ENCODE results near the gene UBN1.

Gene UBN1

GRCh38 chr16:4799171-4799855 is 48.0 kb upstream of the UBN1 start:
- Histone ChIP-seq H3K27me3 (ENCODE audit: insufficient read depth, low read length, poor library complexity) (no peaks in the 10 kb centered on the region), H3K4me2 (ENCODE audit: insufficient read depth, low read length) (no peak overlapping the region), H3K4me1 (ENCODE audit: insufficient read depth, low read length) (peaks cover 24% of the 10 kb centered on the region), H3K4me3 (ENCODE audit: low read depth in 1 of 2, low read length in 2 of 2) (no peak overlapping the region), H3K9ac (ENCODE audit: low read depth, low read length) (no peak overlapping the region), H4K20me1 (ENCODE audit: insufficient read depth, low read length) (peaks cover 6% of the 10 kb centered on the region; the same call in 1 of the 2 replicates), H2AFZ (ENCODE audit: low read depth, low read length) (no peak overlapping the region), H3K9me3 (ENCODE audit: insufficient read depth, low read length, severe bottlenecking) (no peaks in the 10 kb centered on the region), H3K27ac (ENCODE audit: low read length) (no peak overlapping the region), H3K79me2 (ENCODE audit: insufficient read depth, low read length) (no peaks in the 10 kb centered on the region), H3K36me3 (ENCODE audit: insufficient read depth, low read length) (peaks cover 6% of the 10 kb centered on the region)
- no peak for ATAC-seq (ENCODE audit: insufficient read depth, low read depth)
- TF ChIP-seq EZH2 (IDR thresholded peaks at IDR 0.05; ENCODE audit: borderline replicate concordance, low read depth, low read length, severe bottlenecking) (no peak), CTCF (IDR thresholded peaks at IDR 0.05; ENCODE audit: borderline replicate concordance, extremely low read depth, low read length, poor library complexity, severe bottlenecking) (no peak)
- no peak for DNase-seq

- no peak overlapping the region for H3K27ac ChIP-seq (ENCODE audit: low read length)
- peaks cover 6% of the 10 kb centered on the region; the same call in 1 of the 2 replicates for H4K20me1 ChIP-seq (ENCODE audit: insufficient read depth, low read length)
- ATAC-seq (ENCODE audit: insufficient read depth, low read depth) (no peak), DNase-seq (no peak)
- no peaks in the 10 kb centered on the region for H3K27me3 ChIP-seq (ENCODE audit: insufficient read depth, low read length, poor library complexity)
- TF ChIP-seq CTCF (IDR thresholded peaks at IDR 0.05; ENCODE audit: borderline replicate concordance, extremely low read depth, low read length, poor library complexity, severe bottlenecking), result no peak
- no peak for TF ChIP-seq EZH2 (IDR thresholded peaks at IDR 0.05; ENCODE audit: borderline replicate concordance, low read depth, low read length, severe bottlenecking)
- H3K9ac ChIP-seq (ENCODE audit: low read depth, low read length), result no peak overlapping the region
- peaks cover 24% of the 10 kb centered on the region for H3K4me1 ChIP-seq (ENCODE audit: insufficient read depth, low read length)
- no peaks in the 10 kb centered on the region for H3K9me3 ChIP-seq (ENCODE audit: insufficient read depth, low read length, severe bottlenecking)
- no peak overlapping the region for H3K4me2 ChIP-seq (ENCODE audit: insufficient read depth, low read length)
- peaks cover 16% of the 10 kb centered on the region for H3K36me3 ChIP-seq (ENCODE audit: insufficient read depth, low read length)
- no peaks in the 10 kb centered on the region for H3K79me2 ChIP-seq (ENCODE audit: insufficient read depth, low read length)
- H3K4me3 ChIP-seq (ENCODE audit: low read depth in 1 of 2, low read length in 2 of 2), result no peak overlapping the region
- H2AFZ ChIP-seq (ENCODE audit: low read depth, low read length), result no peak overlapping the region
These were observed 46.8 kb upstream of the UBN1 start for GRCh38 chr16:4800290-4801041.

- no peak overlapping the region; the same call in 1 of the 2 replicates for H3K27ac ChIP-seq (ENCODE audit: low read length)
- H3K4me1 ChIP-seq (ENCODE audit: insufficient read depth, low read length), result peaks cover 24% of the 10 kb centered on the region
- no peaks in the 10 kb centered on the region for H3K9me3 ChIP-seq (ENCODE audit: insufficient read depth, low read length, severe bottlenecking)
- peaks cover 21% of the 10 kb centered on the region for H3K36me3 ChIP-seq (ENCODE audit: insufficient read depth, low read length)
- ATAC-seq (ENCODE audit: insufficient read depth, low read depth) (no peak), DNase-seq (no peak)
- peak overlapping the region; percentile 84; the same call in 1 of the 2 replicates for H2AFZ ChIP-seq (ENCODE audit: low read depth, low read length)
- H3K9ac ChIP-seq (ENCODE audit: low read depth, low read length), result peak overlapping the region; percentile 59; the same call in 1 of the 2 replicates
- H3K27me3 ChIP-seq (ENCODE audit: insufficient read depth, low read length, poor library complexity), result no peaks in the 10 kb centered on the region
- peak overlapping the region; percentile 91 for H3K4me2 ChIP-seq (ENCODE audit: insufficient read depth, low read length)
- H3K4me3 ChIP-seq (ENCODE audit: low read depth in 1 of 2, low read length in 2 of 2), result peak overlapping the region; percentile 70 to 84; a peak in 3 of 4 replicates
- TF ChIP-seq CTCF (IDR thresholded peaks at IDR 0.05; ENCODE audit: borderline replicate concordance, extremely low read depth, low read length, poor library complexity, severe bottlenecking), result no peak
- no peak for TF ChIP-seq EZH2 (IDR thresholded peaks at IDR 0.05; ENCODE audit: borderline replicate concordance, low read depth, low read length, severe bottlenecking)
- peaks cover 6% of the 10 kb centered on the region; the same call in 1 of the 2 replicates for H4K20me1 ChIP-seq (ENCODE audit: insufficient read depth, low read length)
- no peaks in the 10 kb centered on the region for H3K79me2 ChIP-seq (ENCODE audit: insufficient read depth, low read length)
These were observed 46.0 kb upstream of the UBN1 start for GRCh38 chr16:4801051-4801961.

All from DND-41 (cell line).